Activated CD4-positive, CD25-positive, alpha-beta regulatory T cell treated with anti-CD3 and anti-CD28 coated beads, Interleukin-2, amount 50 U/mL, for 16 hours (primary cell): ENCODE results near the gene RALGAPA2.

Source experiments
- DNase-seq: peaks from one replicate; pipeline ENCODE4 v3.0.0-alpha.2; 2020; ENCODE audit warnings: low read depth, low spot score

Gene RALGAPA2

DNA sequence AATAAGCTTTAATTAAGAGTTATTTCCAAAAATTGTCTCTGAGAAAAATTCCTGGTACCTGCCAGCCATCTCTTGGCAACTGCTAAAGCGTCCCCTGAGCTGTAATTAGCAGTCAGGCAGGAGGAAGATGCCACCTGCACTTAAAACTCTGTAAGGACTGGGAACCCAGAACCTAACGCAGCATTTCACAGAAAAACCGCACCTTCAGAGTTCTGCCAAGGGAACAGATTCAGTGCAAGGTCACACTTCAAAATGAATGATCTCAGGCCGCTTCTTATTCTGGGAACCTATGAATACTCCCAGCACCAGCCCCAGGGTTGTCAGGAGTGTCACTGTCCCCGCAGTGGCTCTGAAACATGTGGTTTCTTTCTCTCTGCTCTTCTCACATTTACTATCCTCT, 307.8 kb downstream of the RALGAPA2 start:
- no peak for DNase-seq

GRCh38 chr20:20401991-20402390, 310.5 kb downstream of the RALGAPA2 start:
- DNase-seq, result no peak

DNA sequence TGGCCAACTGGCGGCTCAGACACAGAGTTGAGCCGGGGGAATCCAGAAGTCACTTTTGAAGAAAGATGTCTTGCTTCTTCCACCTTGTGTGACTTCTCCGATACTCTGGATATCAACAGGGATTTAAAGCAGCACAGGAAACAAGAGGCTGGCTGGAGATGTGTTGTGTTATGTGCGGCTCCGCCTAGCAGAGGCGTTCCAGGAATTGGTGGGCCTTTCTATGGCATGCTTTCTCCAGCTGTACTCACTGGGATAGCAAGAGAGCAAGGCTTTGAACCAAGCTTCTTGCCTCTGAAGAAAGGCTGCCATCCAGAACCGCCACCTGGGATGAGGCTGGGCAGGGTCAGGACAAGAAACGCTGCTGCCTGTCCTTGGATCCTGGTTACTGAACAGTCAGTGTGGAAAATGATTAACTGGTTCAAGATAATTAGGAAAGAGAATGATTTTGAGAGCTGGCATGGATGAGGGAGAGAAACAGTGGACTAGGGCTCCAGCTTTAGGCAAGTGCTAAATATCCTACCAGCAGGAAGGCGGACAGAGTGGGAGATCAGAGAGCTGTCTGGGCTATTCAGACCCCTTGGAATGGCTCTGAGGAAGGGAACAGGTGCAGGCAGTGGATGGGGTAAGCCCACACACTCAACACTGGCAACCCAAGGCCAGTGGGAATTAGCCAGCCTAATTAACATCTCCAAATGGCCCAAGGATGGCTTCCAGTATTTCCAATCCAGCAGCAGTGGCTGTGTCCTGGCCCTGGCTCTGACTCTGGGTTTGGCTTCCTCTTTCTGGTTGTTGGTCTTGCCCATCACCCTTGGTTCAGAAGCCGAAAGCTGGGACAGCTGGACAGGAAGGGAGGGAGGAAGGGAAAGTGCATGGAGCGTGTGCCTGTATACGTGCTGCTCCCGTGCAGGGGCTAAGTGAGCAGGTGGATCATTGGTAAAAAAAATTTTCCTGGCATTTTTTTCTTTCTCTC, 312.6 kb downstream of the RALGAPA2 start:
- DNase-seq, result no peak

GRCh38 chr20:20398123-20398522, 314.3 kb downstream of the RALGAPA2 start:
- no peak for DNase-seq

- DNase-seq, result no peak
These were observed 315.6 kb downstream of the RALGAPA2 start for GRCh38 chr20:20396794-20397193.

- DNase-seq, result no peak
These were observed 316.4 kb downstream of the RALGAPA2 start for GRCh38 chr20:20395903-20396568.

DNA sequence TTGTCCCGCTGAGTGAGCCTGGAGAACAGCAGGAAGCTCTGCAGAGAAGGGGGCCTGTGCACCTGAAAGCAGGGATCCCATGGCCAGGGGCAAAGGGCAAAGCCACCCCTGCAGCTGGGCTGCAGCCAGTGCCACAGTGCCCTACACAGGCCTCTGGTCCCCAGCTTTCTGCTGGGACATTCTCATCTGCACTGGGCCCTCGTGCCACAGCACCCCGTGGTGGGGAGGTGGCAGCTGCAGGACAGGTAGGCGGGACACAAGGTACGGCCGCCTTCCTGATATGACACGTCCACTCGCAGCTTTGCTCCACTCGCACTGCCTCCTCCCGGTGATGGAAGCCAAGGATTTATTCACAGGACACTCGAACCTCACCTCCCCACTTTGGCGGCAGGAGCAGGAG, 317.4 kb downstream of the RALGAPA2 start:
- no peak for DNase-seq

DNA sequence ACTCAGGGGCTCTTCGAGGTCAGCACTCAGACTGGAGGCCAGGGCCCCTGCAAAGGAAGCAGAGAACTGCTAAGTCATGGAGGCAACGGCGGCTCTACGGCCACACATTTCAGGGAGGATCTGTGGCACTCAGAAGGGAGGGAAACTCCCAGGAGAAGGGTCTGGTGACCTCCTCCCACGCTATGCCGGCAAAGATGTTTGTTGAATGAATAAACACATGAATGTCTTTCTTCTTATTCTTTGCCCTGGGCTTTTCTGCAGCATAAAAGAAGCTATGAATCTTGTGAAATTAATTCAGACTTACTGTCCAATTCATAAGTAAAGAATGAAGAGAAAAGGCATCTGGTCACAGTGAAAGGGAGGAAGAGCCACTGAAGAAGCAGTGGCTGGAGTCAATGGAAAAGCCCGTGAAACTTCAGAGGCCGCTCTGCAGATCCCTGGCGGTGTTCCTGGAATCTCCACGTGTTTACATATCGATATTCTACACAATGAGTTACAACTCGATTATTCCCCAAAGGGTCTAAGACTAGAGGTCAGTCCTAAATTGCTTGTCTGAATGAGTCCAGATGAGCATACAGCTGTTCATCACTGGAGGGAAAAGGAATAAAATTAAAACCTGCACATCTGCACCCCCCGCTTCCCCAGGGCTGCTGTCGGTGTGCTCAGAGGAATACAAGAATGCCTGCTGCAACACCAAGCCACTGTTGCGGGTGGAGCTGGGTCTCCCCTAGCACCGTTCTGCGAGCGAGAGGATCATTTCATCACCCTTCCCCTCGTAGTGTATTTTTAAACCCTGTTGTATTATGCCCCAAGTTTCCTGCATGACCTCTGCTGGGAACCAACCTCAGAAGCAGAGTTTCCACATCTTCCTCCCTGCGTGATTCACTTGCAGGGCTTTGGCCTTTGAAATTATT, 319.0 kb downstream of the RALGAPA2 start:
- no peak for DNase-seq

- DNase-seq, result no peak
These were observed 320.7 kb downstream of the RALGAPA2 start for GRCh38 chr20:20391766-20392165.

DNA sequence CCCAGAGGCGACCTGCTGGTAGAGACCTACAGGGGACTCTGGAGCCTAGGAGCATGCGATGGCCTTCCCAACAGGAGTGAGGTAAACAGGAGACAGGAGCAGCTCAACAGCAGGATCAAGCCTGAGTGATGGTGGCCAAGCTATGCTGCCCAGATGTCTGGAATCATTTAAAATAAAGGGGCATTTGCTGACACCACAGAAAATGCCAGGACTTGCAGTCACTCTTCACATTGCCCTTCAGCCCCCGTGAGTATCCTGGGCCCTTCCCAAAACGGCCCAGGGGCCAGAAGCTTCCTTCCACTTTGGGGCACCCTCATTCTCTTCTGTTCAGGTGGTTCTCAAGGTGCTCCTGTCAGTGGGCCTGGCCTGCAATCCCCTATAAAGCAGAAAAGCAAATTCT, 321.3 kb downstream of the RALGAPA2 start:
- DNase-seq, result no peak

GRCh38 chr20:20390393-20390792, 322.1 kb downstream of the RALGAPA2 start:
- no peak for DNase-seq

DNA sequence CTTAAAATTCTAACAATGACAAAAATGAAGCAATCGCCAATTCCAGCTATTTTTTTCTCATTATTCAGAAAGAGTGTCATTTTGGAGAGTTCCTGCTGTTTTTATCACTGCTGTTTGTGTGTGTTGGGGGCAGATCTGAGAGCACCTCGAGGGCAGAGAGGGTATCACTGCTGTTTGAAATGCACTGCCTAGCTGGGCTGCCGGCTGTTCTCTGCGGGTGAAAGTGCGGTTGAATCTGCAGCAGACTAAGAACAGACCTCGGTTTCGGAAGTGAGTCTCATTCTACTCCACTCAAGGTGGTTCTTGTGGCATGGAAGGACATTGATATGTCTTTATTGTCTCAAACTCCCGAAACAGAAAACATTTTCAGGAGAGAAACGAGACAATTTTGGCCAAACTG, 326.3 kb downstream of the RALGAPA2 start:
- no peak for DNase-seq

DNA sequence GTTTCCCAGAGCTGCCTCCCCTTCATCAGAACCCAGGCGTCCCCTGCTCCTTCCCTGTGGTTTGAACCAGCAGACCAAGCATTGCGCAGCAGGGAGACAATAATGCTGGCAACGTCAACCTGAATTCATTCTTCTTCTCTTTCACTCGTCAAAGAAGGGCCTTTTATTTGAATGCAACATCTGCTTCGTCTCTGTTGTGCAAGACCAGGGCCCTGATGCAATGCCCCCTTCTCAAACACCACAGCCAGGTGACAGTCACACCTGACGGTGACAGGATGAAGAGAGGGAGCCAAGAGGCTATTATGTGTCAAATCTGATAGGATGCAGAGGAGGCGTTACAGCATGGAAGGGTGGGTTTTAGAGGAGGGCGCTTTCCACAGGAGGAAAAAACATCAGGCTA, 336.6 kb downstream of the RALGAPA2 start:
- DNase-seq, result no peak

DNA sequence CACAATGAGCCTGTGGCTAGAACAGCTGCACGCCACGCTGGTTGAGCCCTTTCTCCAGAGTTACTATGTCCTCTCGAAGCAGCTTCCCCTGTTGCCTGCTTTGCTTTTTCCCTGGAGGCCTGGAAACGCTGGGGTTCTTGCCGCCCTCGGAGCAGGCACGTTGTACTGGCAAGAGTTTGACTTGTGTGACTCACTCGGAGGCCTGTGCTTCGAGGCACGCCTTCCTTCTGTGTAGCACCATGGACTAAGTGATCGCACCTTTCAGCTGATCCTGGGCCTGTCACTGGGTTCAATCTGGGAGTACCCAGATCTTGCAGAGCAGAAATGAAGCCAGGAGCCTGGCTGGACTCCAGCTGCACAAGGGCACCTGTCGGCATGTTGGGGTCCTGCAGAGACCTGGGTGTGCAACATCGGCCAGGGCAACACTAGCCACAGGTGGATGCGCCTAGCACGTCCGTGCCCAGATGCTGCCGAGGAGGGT, 339.3 kb downstream of the RALGAPA2 start:
- DNase-seq, result no peak

DNA sequence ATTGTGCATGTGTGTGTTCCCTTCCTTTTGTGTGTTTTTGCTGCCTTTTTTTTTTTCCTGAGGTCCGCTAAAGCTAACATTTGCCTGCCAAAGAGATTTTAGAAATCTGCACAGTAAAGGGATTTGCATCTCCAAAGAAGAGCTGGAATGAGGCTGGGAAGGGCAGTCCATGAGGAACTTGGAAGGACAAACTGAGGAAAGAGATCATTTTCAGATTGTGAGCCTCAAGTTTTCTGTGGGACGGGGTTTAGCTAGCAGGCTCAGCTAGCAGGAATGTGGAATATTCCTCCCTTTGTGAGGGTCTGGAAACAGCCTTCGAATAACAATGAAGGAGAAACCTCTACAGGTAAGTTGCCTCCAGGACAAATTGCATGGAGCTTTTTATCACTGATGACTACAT, 340.8 kb downstream of the RALGAPA2 start:
- DNase-seq, result no peak

DNA sequence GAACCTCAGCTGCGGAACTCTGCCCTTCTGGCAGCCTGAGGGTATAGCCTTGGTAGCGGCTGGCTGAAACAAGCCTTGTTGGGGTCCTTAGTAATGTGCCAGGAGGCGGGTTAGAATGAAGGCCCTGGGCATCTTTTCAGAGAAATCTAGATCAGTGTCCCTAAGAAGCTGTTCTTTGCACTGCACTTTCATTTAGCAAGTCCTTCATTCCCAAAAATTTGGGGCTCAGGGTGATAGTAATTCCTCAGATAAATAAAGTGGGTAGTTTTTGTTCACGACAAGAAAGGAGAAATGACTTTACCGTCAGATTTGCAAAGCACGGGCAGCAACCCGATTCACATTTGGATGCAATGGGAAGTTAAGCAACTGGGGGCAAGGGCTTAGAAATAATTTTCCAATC, 341.4 kb downstream of the RALGAPA2 start:
- DNase-seq, result no peak

GRCh38 chr20:20370094-20370575, 342.3 kb downstream of the RALGAPA2 start:
- no peak for DNase-seq

- DNase-seq, result no peak
These were observed 343.0 kb downstream of the RALGAPA2 start for GRCh38 chr20:20369250-20370093.

GRCh38 chr20:20368418-20369249, 343.8 kb downstream of the RALGAPA2 start:
- DNase-seq, result no peak
